HepG2 (cell line): ENCODE results near the gene CERS6. TPM values are rescaled to one million over a fixed set of nuclear protein-coding genes. Genes with fewer than 3 reads are reported as not detected.

Experiments used
- AFF4 ChIP-seq: sonication (generic); formaldehyde crosslinking; IDR thresholded peaks from 2 replicates; pipeline ENCODE4 v1.4.0; 2020; ENCODE audit warnings: missing genetic modification reagents
- FOXO1 ChIP-seq: sonication (generic); formaldehyde crosslinking; IDR thresholded peaks from 2 replicates; pipeline ENCODE4 v1.4.0; 2020; ENCODE audit warnings: missing genetic modification reagents
- GZF1 ChIP-seq: sonication (generic); formaldehyde crosslinking; IDR thresholded peaks from 2 replicates; pipeline ENCODE4 v1.5.1; 2020; ENCODE audit warnings: mild to moderate bottlenecking, missing genetic modification reagents
- HCFC1 ChIP-seq: fragments of 150-350 bp; IDR thresholded peaks from 2 replicates; pipeline ENCODE4 v1.6.1; 2014; ENCODE audit warnings: low read depth, low read length
- MED8 ChIP-seq: sonication (generic); formaldehyde crosslinking; IDR thresholded peaks from 2 replicates; pipeline ENCODE4 v1.8.1; 2023; ENCODE audit warnings: mild to moderate bottlenecking, missing genetic modification reagents; ENCODE audit not compliant: insufficient replicate concordance
- POLR2G ChIP-seq: fragments of 200-400 bp; formaldehyde crosslinking; IDR thresholded peaks from 2 replicates; pipeline ENCODE4 v1.6.1; 2018; ENCODE audit warnings: mild to moderate bottlenecking, low read depth, low read length, moderate library complexity
- SOX13 ChIP-seq, 3 experiments: fragments of 450-650 bp in 1 of 3; sonication (generic) in 1 of 3; formaldehyde crosslinking in 1 of 3; IDR thresholded peaks in 2 of 3; conservative IDR thresholded peaks in 1 of 3; 2 replicates each; pipeline versions ENCODE4 v1.5.0 to v1.6.1; 2016 to 2020; ENCODE audit warnings: antibody characterized with exemption in 1 of 3, mild to moderate bottlenecking in 1 of 3, missing compliant biosample characterization in 1 of 3, missing genetic modification reagents in 1 of 3, moderate library complexity in 1 of 3
- ZNF569 ChIP-seq: sonication (generic); formaldehyde crosslinking; IDR thresholded peaks from 2 replicates; pipeline ENCODE4 v1.5.0; 2020; ENCODE audit warnings: mild to moderate bottlenecking, missing genetic modification reagents, moderate library complexity, borderline replicate concordance
- polyA plus RNA-seq, 8 experiments: library from polyadenylated mRNA; depleted of rRNA in 3 of 8; stranded (reverse) in 7 of 8; unstranded in 1 of 8; fragments of >200 nt; fragmentation: Illumina TruSeq in 4 of 8; extraction: Trizol in 4 of 8; gene quantifications; 2 replicates each; pipeline versions ENCODE4 v1.2.1 to v1.2.3, GENCODE V29; 2011 to 2016; ENCODE audit warnings: low read depth in 4 of 8, missing spikeins in 1 of 8, mixed read lengths in 1 of 8; ENCODE audit not compliant: insufficient read depth in 1 of 8
- total RNA-seq, 5 experiments: library from RNA; depleted of rRNA; stranded (reverse); fragments of >200 nt; fragmentation: Illumina TruSeq; extraction: Trizol; gene quantifications; 2 replicates each; pipeline ENCODE4 v1.2.3, GENCODE V29; 2016; ENCODE audit warnings: low read depth in 1 of 5
- TF ChIP-seq, protein P1 (sequence below): sonication (generic); formaldehyde crosslinking; IDR thresholded peaks from 2 replicates; pipeline ENCODE4 v1.4.0; 2020; ENCODE audit warnings: mild to moderate bottlenecking, low read depth, missing genetic modification reagents
- TF ChIP-seq, protein P2 (sequence below): sonication (generic); formaldehyde crosslinking; IDR thresholded peaks from 2 replicates; pipeline ENCODE4 v1.5.1; 2020; ENCODE audit warnings: mild to moderate bottlenecking, missing genetic modification reagents, borderline replicate concordance
- TF ChIP-seq, protein P3 (sequence below): sonication (generic); formaldehyde crosslinking; IDR thresholded peaks from 2 replicates; pipeline ENCODE4; 2020; ENCODE audit warnings: missing genetic modification reagents, mild to moderate bottlenecking, borderline replicate concordance

CERS6 gene
- total and polyA plus RNA-seq, 2 of the 13 experiments (the other 11 are each of a cell fraction or from before 2014, with no cell fraction given), result 10.1 to 20.3 TPM

DNA sequence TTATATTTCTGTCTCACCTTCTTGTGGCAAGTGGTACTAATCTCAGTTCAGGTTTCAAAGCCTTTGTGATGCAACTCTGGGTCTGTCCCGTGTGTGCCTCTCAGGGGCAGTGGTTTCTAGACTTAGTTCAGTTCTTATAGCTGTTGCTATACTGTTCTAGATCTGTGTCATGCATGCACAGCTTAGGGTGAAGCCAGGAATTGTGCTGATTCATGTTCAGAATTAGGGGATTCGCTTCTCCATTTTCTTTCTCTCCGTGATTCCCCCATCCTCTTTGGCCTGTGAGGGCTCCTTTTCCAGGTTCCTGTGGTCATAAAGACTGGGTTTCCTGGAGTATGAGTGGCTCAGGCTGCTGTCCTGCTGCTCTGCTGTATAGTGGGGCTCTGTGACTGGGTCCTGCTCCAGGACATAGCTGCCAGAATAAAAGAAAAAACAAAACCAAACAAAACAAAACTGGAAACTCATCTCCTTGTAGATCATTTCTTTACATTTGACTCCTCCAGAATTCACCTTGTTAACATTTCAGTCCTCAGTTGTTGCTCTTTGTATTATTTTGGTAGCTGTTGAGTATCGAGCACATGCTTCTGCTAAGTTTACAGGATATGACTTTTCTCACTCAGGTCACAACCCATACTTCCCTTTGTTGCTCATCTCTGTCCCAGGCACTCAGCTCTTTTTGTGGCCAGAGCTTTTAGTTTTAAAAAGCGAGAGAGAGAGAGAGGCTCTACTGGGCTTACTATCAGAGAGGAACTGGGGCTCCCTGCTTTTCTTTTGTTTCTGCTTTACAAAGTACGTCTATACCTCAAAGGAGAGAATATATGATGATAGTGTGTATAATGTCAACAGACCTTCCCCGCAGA lies 34.2 kb downstream of the CERS6 start (continued):
- TF ChIP-seq, protein P1, sequence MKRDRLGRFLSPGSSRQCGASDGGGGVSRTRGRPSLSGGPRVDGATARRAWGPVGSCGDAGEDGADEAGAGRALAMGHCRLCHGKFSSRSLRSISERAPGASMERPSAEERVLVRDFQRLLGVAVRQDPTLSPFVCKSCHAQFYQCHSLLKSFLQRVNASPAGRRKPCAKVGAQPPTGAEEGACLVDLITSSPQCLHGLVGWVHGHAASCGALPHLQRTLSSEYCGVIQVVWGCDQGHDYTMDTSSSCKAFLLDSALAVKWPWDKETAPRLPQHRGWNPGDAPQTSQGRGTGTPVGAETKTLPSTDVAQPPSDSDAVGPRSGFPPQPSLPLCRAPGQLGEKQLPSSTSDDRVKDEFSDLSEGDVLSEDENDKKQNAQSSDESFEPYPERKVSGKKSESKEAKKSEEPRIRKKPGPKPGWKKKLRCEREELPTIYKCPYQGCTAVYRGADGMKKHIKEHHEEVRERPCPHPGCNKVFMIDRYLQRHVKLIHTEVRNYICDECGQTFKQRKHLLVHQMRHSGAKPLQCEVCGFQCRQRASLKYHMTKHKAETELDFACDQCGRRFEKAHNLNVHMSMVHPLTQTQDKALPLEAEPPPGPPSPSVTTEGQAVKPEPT (CRISPR knock-in tag), result no peak
- TF ChIP-seq POLR2G (0 out of 2 replicates have a peak, but pooled peaks have one; percentile 23), HCFC1 (no peak), FOXO1 (CRISPR knock-in tag) (no peak), MED8 (CRISPR knock-in tag) (no peak), GZF1 (no peak), ZNF569 (CRISPR knock-in tag) (no peak), AFF4 (CRISPR knock-in tag) (no peak), SOX13 (IDR thresholded peaks at IDR 0.05) (no peak), SOX13 (CRISPR knock-in tag; conservative IDR thresholded peaks at IDR 0.05 in 1 of 2, IDR thresholded peaks at IDR 0.05 in 1 of 2) (0 out of 4 replicates have a peak, but pooled peaks of 1 of the 2 experiments have one; percentile 26)
- TF ChIP-seq, protein P2, sequence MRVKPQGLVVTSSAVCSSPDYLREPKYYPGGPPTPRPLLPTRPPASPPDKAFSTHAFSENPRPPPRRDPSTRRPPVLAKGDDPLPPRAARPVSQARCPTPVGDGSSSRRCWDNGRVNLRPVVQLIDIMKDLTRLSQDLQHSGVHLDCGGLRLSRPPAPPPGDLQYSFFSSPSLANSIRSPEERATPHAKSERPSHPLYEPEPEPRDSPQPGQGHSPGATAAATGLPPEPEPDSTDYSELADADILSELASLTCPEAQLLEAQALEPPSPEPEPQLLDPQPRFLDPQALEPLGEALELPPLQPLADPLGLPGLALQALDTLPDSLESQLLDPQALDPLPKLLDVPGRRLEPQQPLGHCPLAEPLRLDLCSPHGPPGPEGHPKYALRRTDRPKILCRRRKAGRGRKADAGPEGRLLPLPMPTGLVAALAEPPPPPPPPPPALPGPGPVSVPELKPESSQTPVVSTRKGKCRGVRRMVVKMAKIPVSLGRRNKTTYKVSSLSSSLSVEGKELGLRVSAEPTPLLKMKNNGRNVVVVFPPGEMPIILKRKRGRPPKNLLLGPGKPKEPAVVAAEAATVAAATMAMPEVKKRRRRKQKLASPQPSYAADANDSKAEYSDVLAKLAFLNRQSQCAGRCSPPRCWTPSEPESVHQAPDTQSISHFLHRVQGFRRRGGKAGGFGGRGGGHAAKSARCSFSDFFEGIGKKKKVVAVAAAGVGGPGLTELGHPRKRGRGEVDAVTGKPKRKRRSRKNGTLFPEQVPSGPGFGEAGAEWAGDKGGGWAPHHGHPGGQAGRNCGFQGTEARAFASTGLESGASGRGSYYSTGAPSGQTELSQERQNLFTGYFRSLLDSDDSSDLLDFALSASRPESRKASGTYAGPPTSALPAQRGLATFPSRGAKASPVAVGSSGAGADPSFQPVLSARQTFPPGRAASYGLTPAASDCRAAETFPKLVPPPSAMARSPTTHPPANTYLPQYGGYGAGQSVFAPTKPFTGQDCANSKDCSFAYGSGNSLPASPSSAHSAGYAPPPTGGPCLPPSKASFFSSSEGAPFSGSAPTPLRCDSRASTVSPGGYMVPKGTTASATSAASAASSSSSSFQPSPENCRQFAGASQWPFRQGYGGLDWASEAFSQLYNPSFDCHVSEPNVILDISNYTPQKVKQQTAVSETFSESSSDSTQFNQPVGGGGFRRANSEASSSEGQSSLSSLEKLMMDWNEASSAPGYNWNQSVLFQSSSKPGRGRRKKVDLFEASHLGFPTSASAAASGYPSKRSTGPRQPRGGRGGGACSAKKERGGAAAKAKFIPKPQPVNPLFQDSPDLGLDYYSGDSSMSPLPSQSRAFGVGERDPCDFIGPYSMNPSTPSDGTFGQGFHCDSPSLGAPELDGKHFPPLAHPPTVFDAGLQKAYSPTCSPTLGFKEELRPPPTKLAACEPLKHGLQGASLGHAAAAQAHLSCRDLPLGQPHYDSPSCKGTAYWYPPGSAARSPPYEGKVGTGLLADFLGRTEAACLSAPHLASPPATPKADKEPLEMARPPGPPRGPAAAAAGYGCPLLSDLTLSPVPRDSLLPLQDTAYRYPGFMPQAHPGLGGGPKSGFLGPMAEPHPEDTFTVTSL (CRISPR knock-in tag), result no peak
- TF ChIP-seq, protein P3, sequence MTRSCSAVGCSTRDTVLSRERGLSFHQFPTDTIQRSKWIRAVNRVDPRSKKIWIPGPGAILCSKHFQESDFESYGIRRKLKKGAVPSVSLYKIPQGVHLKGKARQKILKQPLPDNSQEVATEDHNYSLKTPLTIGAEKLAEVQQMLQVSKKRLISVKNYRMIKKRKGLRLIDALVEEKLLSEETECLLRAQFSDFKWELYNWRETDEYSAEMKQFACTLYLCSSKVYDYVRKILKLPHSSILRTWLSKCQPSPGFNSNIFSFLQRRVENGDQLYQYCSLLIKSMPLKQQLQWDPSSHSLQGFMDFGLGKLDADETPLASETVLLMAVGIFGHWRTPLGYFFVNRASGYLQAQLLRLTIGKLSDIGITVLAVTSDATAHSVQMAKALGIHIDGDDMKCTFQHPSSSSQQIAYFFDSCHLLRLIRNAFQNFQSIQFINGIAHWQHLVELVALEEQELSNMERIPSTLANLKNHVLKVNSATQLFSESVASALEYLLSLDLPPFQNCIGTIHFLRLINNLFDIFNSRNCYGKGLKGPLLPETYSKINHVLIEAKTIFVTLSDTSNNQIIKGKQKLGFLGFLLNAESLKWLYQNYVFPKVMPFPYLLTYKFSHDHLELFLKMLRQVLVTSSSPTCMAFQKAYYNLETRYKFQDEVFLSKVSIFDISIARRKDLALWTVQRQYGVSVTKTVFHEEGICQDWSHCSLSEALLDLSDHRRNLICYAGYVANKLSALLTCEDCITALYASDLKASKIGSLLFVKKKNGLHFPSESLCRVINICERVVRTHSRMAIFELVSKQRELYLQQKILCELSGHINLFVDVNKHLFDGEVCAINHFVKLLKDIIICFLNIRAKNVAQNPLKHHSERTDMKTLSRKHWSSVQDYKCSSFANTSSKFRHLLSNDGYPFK (CRISPR knock-in tag), result no peak
